CD4-positive, alpha-beta memory T cell (primary cell): ENCODE results near the gene AGPAT3. TPM values are rescaled to one million over a fixed set of nuclear protein-coding genes. Genes with fewer than 3 reads are reported as not detected.
A peak's percentile ranks its signal among the peaks of the same experiment; 100 is the strongest.

Experiments
- CTCF ChIA-PET: fragments of 350-600 bp; sonication (Branson Sonifier 250); formaldehyde crosslinking; loops from one replicate; lab custom pipeline; 2021; ENCODE audit warnings: inconsistent platforms; ENCODE audit not compliant: partially characterized antibody; lab: Charles Lee
- POLR2A ChIA-PET: fragments of 350-600 bp; sonication (Branson Sonifier 250); formaldehyde crosslinking; loops from one replicate; lab custom pipeline; 2021; ENCODE audit not compliant: partially characterized antibody; lab: Charles Lee
- DNase-seq, 5 donors: peaks; one replicate each; pipeline versions ENCODE4 v3.0.0 to v3.0.0-alpha.2; 2020 to 2022; ENCODE audit warnings: mixed read lengths in 1 of 5
- H3K27ac ChIP-seq: one replicate; pipeline ENCODE4 v1.7.0; 2013; ENCODE audit warnings: low read depth, low read length
- H3K27me3 ChIP-seq: 2 replicates; pipeline ENCODE4 v1.7.0; 2013; ENCODE audit warnings: mild to moderate bottlenecking, low read length, moderate library complexity; ENCODE audit not compliant: insufficient read depth
- H3K36me3 ChIP-seq: 2 replicates; pipeline ENCODE4 v1.7.0; 2013; ENCODE audit warnings: mild to moderate bottlenecking, low read length, moderate library complexity; ENCODE audit not compliant: insufficient read depth
- H3K4me1 ChIP-seq: 2 replicates; pipeline ENCODE4 v1.7.0; 2013; ENCODE audit warnings: mild to moderate bottlenecking, low read length, moderate library complexity; ENCODE audit not compliant: insufficient read depth
- H3K4me3 ChIP-seq, 2 donors: one replicate each; pipeline ENCODE4 v1.7.0; 2013; ENCODE audit warnings: low read length in 2 of 2, mild to moderate bottlenecking in 1 of 2
- H3K9me3 ChIP-seq, 2 donors: one replicate each; pipeline ENCODE4 v1.7.0; 2013; ENCODE audit warnings: low read length in 2 of 2, control low read depth in 1 of 2; ENCODE audit not compliant: control insufficient read depth in 1 of 2
- H3K27ac Mint-ChIP-seq, 7 donors: one replicate each; pipeline ENCODE4 v1.8.0; 2020 to 2021; ENCODE audit warnings: mixed read lengths in 7 of 7, mild to moderate bottlenecking in 6 of 7, inconsistent platforms in 3 of 7, moderate library complexity in 3 of 7
- H3K27me3 Mint-ChIP-seq, 2 donors: one replicate each; pipeline ENCODE4 v1.8.0; 2020 to 2021; ENCODE audit warnings: mixed read lengths in 2 of 2
- H3K36me3 Mint-ChIP-seq, 2 donors: one replicate each; pipeline ENCODE4 v1.8.0; 2020 to 2021; ENCODE audit warnings: mixed read lengths in 2 of 2, inconsistent platforms in 1 of 2, mild to moderate bottlenecking in 1 of 2
- H3K4me1 Mint-ChIP-seq, 4 donors: one replicate each; pipeline ENCODE4 v1.8.0; 2020 to 2021; ENCODE audit warnings: mixed read lengths in 4 of 4, mild to moderate bottlenecking in 1 of 4
- H3K4me3 Mint-ChIP-seq, 8 donors: one replicate each; pipeline ENCODE4 v1.8.0; 2020 to 2021; ENCODE audit warnings: mixed read lengths in 8 of 8, mild to moderate bottlenecking in 7 of 8, moderate library complexity in 6 of 8, inconsistent platforms in 3 of 8
- H3K9me3 Mint-ChIP-seq, 8 donors: one replicate each; pipeline ENCODE4 v1.8.0; 2020 to 2021; ENCODE audit warnings: mixed read lengths in 8 of 8, mild to moderate bottlenecking in 5 of 8, inconsistent platforms in 3 of 8, moderate library complexity in 1 of 8
- intact Hi-C: fragments of 100-400 bp; cut with micrococcal nuclease; formaldehyde crosslinking; loops from one replicate; pipeline ENCODE4 v1.15.1; 2023
- polyA plus RNA-seq, 2 donors: library from polyadenylated mRNA; unstranded; fragments of 300-500 nt; fragmentation: Illumina TruSeq; gene quantifications; one replicate each; pipeline ENCODE4 v1.2.3, GENCODE V29; 2021
- total RNA-seq, 2 experiments: library from RNA; stranded (reverse); gene quantifications; one replicate each; pipeline ENCODE4 v1.2.3, GENCODE V29; 2021

The AGPAT3 gene
- total and polyA plus RNA-seq, 4 experiments from 2014 or later: 16.0 to 76.7 (median 46.7) TPM

DNA sequence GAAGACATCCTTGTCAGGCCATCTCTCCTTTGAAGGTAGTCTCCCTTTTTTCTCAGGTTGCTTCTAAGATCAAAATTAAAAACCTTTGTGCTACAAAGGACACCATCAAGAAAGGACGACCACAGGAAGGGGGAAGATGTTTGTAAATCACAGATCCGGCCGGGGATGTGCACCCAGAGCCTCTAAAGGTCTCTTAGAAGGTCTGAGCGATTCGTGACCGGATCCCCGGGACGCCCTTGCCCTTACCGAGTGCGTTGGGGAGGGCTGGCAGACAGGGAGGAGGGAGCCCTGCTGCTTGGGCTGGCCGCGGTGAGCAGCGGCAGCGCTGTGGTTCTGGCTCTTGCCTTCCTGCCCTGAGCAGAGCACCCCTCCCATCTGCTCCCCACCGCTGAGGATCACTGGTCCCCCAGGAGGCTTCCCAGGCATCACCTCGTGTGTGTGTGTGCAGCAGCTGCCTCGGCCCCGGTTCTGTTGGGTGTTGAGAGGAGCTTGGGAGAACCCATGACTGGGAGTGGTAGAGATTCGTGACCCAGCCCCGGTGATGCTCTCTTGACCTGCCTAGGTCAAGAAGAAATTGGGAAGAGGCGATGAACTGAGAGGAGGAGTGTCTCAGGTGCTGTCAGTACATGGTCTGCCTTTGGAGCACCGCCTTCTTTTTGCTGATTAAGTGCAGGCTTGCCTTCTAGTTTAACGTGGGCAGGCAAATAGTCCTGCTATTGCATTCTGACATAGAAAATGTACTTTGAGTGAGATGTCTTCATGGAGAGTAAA lies 34.5 kb downstream of the AGPAT3 start:
- Histone ChIP-seq H3K27ac (no peak overlapping the region), H3K9me3 (no peaks in the 10 kb centered on the region), H3K4me1 (peaks cover 9% of the 10 kb centered on the region), H3K36me3 (peaks cover 6% of the 10 kb centered on the region), H3K4me3 (no peak overlapping the region), H3K27me3 (no peaks in the 10 kb centered on the region)
- H3K4me1 Mint-ChIP-seq: peaks cover 13 to 50% (median 18%) of the 10 kb centered on the region in 4 donors
- peaks cover 25 to 30% of the 10 kb centered on the region in 2 donors for H3K36me3 Mint-ChIP-seq
- CTCF ChIA-PET: no interaction called here
- H3K9me3 Mint-ChIP-seq: no peaks in the 10 kb centered on the region
- DNase-seq: no peak
- no peaks in the 10 kb centered on the region for H3K27me3 Mint-ChIP-seq
- H3K27ac Mint-ChIP-seq: no peak overlapping the region
- intact Hi-C loops: no loop called here
- peak overlapping the region in 1 of 8 donors; percentile 21 for H3K4me3 Mint-ChIP-seq
- POLR2A ChIA-PET: no interaction called here

DNA sequence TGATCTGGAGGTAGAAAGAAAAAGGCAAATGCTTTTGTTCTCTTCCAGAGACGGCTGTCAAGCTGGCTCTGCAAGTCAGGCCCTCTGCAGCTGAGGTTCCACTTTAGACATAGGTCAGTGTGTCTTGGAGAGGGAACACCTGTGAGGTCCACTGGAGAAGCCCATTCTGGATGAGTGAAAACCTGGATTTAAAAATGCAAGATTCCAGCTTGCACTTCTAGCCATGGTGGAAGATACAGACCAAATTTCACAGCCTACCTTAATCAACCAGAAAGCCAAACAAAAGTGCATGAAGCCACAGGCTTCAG lies 35.0 kb downstream of the AGPAT3 start:
- no peak for DNase-seq
- Mint-ChIP-seq H3K27me3 (no peaks in the 10 kb centered on the region), H3K4me3 (no peak overlapping the region), H3K9me3 (no peaks in the 10 kb centered on the region), H3K4me1 (peaks cover 10 to 50% (median 16%) of the 10 kb centered on the region in 4 donors), H3K27ac (peak overlapping the region in 2 of 7 donors; percentile 23 to 27), H3K36me3 (peaks cover 29 to 30% of the 10 kb centered on the region in 2 donors)
- no peaks in the 10 kb centered on the region for H3K9me3 ChIP-seq
- peaks cover 7% of the 10 kb centered on the region for H3K4me1 ChIP-seq
- H3K27ac ChIP-seq: no peak overlapping the region
- H3K27me3 ChIP-seq: no peaks in the 10 kb centered on the region
- ChIA-PET CTCF (no interaction called here), POLR2A (no interaction called here)
- no peak overlapping the region for H3K4me3 ChIP-seq
- intact Hi-C loops: no loop called here
- peaks cover 9% of the 10 kb centered on the region for H3K36me3 ChIP-seq

DNA sequence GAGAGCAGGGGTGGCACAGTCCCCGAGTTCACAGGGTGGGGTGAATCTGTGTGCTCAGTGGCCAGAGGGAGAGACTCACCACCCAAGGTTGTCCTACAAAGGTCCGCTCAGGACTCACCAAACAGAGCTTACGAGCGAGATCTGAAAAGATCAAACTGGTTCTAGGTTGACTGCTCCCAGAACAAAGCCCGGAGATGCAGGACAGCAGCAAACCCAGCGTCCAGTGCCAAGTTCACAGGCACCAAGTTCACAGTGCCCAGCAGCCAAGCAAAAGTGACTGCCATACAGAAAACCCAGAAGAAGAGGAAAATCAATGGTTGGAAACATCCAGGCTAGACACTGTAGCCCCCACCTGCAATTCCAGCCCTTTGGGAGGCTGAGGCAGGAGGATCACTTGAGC lies 35.7 kb downstream of the AGPAT3 start:
- H3K36me3 Mint-ChIP-seq: peaks cover 32% of the 10 kb centered on the region in 2 donors
- peaks cover 10 to 50% (median 17%) of the 10 kb centered on the region in 4 donors for H3K4me1 Mint-ChIP-seq
- peaks cover 7% of the 10 kb centered on the region for H3K4me1 ChIP-seq
- no peak for DNase-seq
- no peaks in the 10 kb centered on the region for H3K9me3 Mint-ChIP-seq
- peak overlapping the region in 2 of 7 donors; percentile 27 to 62 for H3K27ac Mint-ChIP-seq
- no peak overlapping the region for H3K4me3 ChIP-seq
- H3K4me3 Mint-ChIP-seq: no peak overlapping the region
- H3K27me3 ChIP-seq: no peaks in the 10 kb centered on the region
- no peaks in the 10 kb centered on the region for H3K9me3 ChIP-seq
- no peaks in the 10 kb centered on the region for H3K27me3 Mint-ChIP-seq
- CTCF ChIA-PET: interaction anchor here (1.2 to 1.4 kb wide), 2 partner anchors 75 to 76 kb away, joined by 4 to 5 read pairs; no protein-coding TSS in a partner anchor
- intact Hi-C loops: no loop called here
- H3K27ac ChIP-seq: no peak overlapping the region
- POLR2A ChIA-PET: no interaction called here
- H3K36me3 ChIP-seq: peaks cover 9% of the 10 kb centered on the region

DNA sequence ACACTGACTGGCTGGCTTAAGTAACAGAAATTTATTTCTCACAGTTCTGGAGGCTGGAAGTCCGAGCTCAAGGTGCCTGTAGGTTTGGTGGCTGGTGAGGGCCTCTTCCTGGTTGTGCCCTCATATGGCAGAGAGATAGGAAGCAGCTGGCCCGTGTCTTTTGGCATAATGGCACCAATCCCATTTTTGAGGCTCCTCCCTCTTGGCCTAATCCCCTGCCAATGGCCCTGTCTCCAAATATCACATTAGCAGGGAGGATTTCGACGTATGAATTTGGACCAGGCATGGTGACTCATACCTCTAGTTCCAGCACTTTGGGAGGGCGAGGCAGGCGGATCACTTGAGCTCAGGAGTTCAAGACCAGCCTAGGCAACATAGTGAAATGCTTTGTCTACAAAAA lies 37.4 kb downstream of the AGPAT3 start:
- Mint-ChIP-seq H3K9me3 (no peaks in the 10 kb centered on the region), H3K27me3 (no peaks in the 10 kb centered on the region), H3K4me1 (peaks cover 9 to 43% (median 14%) of the 10 kb centered on the region in 4 donors), H3K4me3 (peak overlapping the region in 1 of 8 donors; percentile 36), H3K27ac (peak overlapping the region in 2 of 7 donors; percentile 7 to 76), H3K36me3 (peaks cover 40 to 43% of the 10 kb centered on the region in 2 donors)
- Histone ChIP-seq H3K4me1 (no peaks in the 10 kb centered on the region), H3K27me3 (no peaks in the 10 kb centered on the region), H3K9me3 (no peaks in the 10 kb centered on the region), H3K36me3 (peaks cover 16% of the 10 kb centered on the region), H3K27ac (no peak overlapping the region), H3K4me3 (no peak overlapping the region)
- DNase-seq: no peak
- POLR2A ChIA-PET: no interaction called here
- intact Hi-C loops: no loop called here
- CTCF ChIA-PET: no interaction called here

GRCh38 chr21:43903451-43904091 lies 38.5 kb downstream of the AGPAT3 start:
- Histone ChIP-seq H3K27ac (no peak overlapping the region), H3K9me3 (no peaks in the 10 kb centered on the region), H3K4me3 (no peak overlapping the region), H3K36me3 (peaks cover 16% of the 10 kb centered on the region), H3K4me1 (no peaks in the 10 kb centered on the region), H3K27me3 (no peaks in the 10 kb centered on the region)
- ChIA-PET CTCF (no interaction called here), POLR2A (no interaction called here)
- Mint-ChIP-seq H3K27ac (peak overlapping the region in 1 of 7 donors; percentile 40), H3K9me3 (no peaks in the 10 kb centered on the region), H3K4me1 (peaks cover 9 to 47% (median 14%) of the 10 kb centered on the region in 4 donors), H3K27me3 (no peaks in the 10 kb centered on the region), H3K4me3 (no peak overlapping the region), H3K36me3 (peaks cover 40 to 41% of the 10 kb centered on the region in 2 donors)
- intact Hi-C loops: no loop called here
- no peak for DNase-seq

GRCh38 chr21:43904331-43904781 lies 39.3 kb downstream of the AGPAT3 start:
- Histone ChIP-seq H3K27me3 (no peaks in the 10 kb centered on the region), H3K36me3 (peaks cover 10% of the 10 kb centered on the region), H3K4me1 (no peaks in the 10 kb centered on the region), H3K4me3 (no peak overlapping the region), H3K27ac (no peak overlapping the region), H3K9me3 (no peaks in the 10 kb centered on the region)
- Mint-ChIP-seq H3K36me3 (peaks cover 34 to 37% of the 10 kb centered on the region in 2 donors), H3K4me3 (no peak overlapping the region), H3K9me3 (no peaks in the 10 kb centered on the region), H3K27me3 (no peaks in the 10 kb centered on the region), H3K27ac (peak overlapping the region in 1 of 7 donors; percentile 84), H3K4me1 (peaks cover 9 to 47% (median 14%) of the 10 kb centered on the region in 4 donors)
- no peak for DNase-seq
- POLR2A ChIA-PET: no interaction called here
- CTCF ChIA-PET: no interaction called here
- intact Hi-C loops: no loop called here

GRCh38 chr21:43905726-43906455 lies 40.9 kb downstream of the AGPAT3 start:
- intact Hi-C loops: no loop called here
- H3K4me1 Mint-ChIP-seq: peaks cover 15 to 46% (median 20%) of the 10 kb centered on the region in 4 donors
- ChIA-PET CTCF (no interaction called here), POLR2A (no interaction called here)
- H3K9me3 Mint-ChIP-seq: no peaks in the 10 kb centered on the region
- H3K27me3 Mint-ChIP-seq: no peaks in the 10 kb centered on the region
- peak overlapping the region in 1 of 8 donors; percentile 23 for H3K4me3 Mint-ChIP-seq
- Histone ChIP-seq H3K27ac (no peak overlapping the region), H3K4me1 (no peaks in the 10 kb centered on the region), H3K27me3 (no peaks in the 10 kb centered on the region), H3K9me3 (no peaks in the 10 kb centered on the region), H3K4me3 (no peak overlapping the region), H3K36me3 (peaks cover 10% of the 10 kb centered on the region)
- H3K27ac Mint-ChIP-seq: peak overlapping the region in 1 of 7 donors; percentile 19
- no peak for DNase-seq
- peaks cover 36 to 37% of the 10 kb centered on the region in 2 donors for H3K36me3 Mint-ChIP-seq
